GM18867 (cell line): ENCODE data around the gene ZSCAN4.

Experiments used
- ATAC-seq: cut with Tn5 transposase; IDR thresholded peaks from one replicate; pipeline ENCODE4 v1.9.1; 2021; ENCODE audit warnings: mild to moderate bottlenecking, moderate library complexity; ENCODE audit not compliant: unreplicated experiment

The ZSCAN4 gene, protein sequence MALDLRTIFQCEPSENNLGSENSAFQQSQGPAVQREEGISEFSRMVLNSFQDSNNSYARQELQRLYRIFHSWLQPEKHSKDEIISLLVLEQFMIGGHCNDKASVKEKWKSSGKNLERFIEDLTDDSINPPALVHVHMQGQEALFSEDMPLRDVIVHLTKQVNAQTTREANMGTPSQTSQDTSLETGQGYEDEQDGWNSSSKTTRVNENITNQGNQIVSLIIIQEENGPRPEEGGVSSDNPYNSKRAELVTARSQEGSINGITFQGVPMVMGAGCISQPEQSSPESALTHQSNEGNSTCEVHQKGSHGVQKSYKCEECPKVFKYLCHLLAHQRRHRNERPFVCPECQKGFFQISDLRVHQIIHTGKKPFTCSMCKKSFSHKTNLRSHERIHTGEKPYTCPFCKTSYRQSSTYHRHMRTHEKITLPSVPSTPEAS

DNA sequence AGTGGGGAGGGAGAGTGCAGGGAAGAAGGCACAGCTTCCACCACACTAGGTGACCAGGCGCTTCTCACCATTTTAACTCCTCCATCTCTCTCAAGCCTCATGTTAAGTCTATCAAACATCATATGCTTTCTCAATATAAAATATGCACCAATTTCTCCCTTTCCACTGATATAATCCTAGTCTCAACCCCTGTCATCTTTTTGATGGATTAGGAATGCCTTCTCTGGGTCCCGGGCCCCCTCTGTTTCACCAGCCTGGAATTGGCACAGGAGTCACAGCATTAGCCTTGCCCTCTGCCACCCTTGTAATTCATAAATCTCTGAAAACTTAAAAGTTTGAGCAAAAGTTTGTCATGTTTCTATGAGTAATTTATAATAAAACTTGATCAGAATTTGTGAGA, at the start of gene ZSCAN4:
Gene ZSCAN4 (plus strand): TSS at position 301 of the 400 bp plus-strand sequence. CDS start 7,211 bp downstream, outside the sequence.
- ATAC-seq: no peak

DNA sequence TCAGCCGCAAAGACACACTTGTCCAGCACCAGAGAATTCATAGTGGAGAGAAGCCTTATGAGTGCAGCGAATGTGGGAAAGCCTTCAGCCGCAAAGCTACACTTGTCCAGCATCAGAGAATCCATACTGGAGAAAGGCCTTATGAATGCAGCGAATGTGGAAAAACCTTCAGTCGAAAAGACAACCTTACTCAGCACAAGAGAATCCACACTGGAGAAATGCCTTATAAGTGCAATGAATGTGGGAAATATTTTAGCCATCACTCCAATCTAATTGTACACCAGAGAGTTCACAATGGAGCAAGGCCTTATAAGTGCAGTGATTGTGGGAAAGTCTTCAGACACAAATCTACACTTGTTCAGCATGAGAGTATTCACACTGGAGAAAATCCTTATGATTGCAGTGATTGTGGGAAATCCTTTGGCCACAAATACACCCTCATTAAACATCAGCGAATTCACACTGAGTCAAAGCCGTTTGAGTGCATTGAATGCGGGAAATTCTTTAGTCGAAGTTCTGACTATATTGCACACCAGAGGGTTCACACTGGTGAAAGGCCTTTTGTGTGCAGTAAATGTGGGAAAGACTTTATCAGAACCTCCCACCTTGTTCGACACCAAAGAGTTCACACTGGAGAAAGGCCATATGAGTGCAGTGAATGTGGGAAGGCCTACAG, 47.9 kb upstream of the ZSCAN4 start:
- no peak for ATAC-seq

DNA sequence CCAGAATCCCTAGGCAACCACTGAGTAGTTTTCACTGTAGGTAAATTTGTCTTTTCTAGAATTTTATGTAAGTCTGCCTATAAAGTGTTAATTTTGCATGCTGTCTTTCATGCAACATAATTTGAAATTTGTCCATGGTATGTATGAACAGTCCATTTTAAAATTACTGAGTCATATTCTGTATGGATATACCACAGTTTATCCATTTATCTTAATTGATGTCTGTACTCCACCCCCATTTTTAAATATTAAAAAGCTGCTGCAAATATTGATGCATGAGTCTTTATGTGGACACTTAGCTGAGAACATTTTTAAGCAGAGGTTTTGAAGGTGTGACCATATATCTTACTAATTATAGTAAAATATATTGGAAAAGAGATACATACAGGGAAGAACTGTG, 45.6 kb upstream of the ZSCAN4 start:
- no peak for ATAC-seq

DNA sequence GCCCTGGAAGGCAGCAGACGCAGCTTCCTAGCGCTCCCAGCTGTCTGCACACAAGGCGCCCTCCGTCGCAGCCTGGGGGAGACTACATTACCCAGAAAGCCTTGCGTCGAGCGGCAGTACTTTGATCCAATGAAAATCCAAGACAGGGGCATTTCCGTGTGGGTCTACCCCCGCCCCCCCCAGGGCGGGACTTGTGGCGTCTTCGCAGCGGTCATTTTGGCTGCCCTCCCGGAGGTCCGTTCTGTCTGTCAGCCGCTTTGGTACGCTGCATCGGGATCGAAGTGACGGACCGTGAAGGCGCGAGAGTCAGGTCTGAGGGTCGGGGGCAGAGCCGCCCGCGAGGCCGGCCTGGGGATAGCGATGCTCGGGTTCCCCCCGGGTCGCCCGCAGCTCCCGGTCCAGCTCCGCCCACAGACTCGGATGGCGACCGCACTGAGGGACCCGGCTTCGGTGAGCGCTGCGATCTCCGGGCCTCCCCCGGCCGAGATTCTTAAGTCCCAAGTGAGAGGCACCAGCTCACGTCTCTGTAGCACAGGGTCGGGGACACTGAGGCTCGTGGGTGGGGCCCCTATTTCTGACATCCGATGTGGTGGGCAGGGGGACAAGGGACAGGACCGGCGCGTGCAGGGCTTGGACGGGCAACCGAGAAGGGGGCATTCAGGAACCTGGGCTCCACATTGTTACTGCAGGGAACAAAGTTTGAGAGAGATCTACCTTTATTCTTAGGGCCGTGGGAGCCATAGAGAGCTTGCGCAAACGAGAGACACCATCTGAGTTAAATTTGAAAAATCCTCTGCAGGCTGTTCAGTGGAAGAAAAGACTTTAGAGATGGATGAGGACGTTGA, 35.5 kb upstream of the ZSCAN4 start, which contains the start of gene ZNF211:
Gene ZNF211 (plus strand): TSS at position 182 of the 845 bp plus-strand sequence. CDS start 179 bp downstream, at position 361.
- ATAC-seq: peak; percentile 93

DNA sequence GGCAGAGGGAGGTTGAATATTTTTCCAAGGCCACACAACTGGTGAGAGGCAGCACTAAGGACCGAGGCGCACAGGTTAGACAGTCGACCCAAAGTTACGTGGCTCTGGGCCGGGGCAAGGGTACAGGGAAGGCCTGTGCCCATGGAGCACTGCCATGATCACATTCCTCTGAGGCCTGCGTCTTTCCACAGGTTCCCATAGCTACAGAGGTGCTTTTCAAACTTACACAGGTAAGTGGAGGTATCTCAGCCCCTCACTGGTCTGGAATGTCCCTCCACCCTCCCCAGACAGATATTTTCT, 35.0 kb upstream of the ZSCAN4 start:
- ATAC-seq: no peak

GRCh38 chr19:57637379-57637778, 31.4 kb upstream of the ZSCAN4 start:
- no peak for ATAC-seq

DNA sequence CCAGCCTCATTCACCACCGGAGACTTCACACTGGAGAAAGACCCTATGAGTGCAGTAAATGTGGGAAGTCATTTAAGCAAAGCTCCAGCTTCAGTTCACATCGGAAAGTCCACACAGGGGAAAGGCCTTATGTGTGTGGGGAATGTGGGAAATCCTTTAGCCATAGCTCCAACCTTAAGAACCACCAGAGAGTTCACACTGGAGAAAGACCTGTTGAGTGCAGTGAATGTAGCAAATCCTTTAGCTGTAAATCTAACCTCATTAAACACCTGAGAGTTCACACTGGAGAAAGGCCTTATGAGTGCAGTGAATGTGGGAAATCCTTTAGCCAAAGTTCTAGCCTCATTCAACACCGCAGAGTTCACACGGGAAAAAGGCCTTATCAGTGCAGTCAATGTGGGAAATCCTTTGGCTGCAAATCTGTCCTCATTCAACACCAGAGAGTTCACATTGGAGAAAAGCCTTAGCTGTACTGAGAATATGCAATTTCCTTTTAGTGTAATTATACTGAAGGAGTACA, 27.0 kb upstream of the ZSCAN4 start:
- ATAC-seq: no peak

GRCh38 chr19:57642396-57643046, 26.2 kb upstream of the ZSCAN4 start:
- ATAC-seq: no peak

DNA sequence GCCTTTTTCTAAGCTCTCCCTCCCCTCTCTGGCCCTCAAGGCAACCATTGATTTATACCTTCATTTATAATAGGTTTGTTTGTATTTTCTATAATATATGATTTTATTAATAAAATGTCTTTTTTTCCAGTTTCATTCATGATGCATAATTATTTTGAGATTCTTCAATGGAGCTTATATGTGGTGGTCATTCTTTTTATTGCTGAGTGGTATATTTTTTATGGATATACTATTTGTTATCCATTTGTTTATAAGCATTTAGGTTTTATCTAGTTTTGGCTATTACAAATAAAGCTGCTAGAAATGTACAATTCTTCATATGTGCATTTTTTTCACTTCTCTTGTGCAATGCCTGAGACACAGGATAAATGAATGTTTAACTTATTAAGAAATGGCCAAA, 25.0 kb upstream of the ZSCAN4 start:
- no peak for ATAC-seq

DNA sequence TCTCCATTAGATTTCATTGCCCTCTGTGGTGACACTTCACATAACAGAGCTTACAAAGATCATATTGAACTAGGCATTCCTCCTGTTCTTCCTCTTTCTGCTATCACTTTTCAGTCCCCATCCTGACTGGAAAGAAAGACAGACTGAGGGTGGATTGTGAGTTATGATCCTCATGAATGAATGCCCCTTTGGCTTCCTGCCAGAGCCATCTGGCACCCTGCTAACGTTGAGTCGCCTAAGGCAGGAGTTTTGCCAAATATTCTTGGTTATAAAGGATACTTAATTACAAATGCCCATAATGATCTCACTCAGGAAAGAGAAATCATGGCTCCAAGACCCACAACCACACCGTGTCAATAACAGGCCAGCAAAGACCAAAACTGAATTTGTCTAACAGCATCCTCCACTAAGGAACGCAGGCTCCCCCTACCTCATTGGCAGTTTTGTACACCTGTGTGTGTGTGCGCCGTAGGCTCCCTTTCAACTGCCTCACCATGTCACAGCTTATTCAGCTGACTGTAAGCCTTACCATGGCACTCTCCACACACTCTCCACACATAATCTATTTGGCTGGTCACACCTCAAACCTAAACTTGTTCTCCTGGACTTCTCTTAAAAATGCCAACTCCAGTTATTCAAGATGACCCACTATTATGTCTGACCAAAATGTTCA, 20.3 kb upstream of the ZSCAN4 start:
- no peak for ATAC-seq

- ATAC-seq: no peak
Measured at GRCh38 chr19:57651654-57651996, 17.1 kb upstream of the ZSCAN4 start.

- ATAC-seq: no peak
Measured at GRCh38 chr19:57653689-57654088, 15.0 kb upstream of the ZSCAN4 start.

GRCh38 chr19:57655443-57655842, 13.3 kb upstream of the ZSCAN4 start:
- no peak for ATAC-seq

GRCh38 chr19:57656346-57656745, 12.4 kb upstream of the ZSCAN4 start:
- no peak for ATAC-seq

DNA sequence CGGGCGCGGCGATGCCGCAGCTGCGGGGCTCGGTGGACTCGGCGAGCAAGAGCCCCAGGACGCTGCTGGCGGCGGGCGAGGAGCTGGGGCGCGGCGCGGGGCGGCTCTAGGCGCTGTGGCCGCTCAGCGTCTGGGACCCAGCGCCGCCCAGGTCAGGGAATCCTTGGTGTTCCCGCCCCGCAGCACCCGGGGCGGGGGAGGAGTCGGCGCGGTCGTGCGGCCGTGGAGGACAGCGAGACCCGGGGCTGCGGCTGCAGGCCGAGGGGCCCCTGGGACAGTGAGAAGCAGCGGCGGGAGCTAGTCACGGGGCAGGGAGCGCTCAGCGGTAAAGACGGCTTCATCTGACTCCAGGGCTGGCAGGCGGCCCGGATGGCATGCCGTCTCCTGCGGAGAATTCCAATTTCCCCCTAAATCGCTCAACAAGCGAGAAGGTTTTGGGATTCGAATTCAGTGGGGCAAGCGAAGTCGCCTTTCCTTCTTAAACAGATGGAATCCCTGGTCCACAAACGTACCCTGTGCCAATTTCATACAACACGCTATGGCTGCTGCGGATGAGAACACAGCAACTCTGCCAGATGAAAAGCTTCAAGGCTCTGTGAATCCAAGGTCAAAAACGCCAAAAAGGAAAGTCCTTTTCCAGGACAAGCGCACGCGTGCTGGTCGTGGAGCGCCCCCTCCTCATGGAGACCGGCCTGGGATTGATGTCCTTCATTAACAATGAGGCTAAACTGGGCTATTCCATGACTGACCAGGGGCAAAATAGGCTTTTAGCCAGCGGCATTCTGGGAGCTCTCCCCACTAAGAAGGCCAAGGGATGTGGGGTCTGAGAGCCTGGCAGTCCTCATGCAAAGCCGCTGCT, 4.2 kb upstream of the ZSCAN4 start:
- no peak for ATAC-seq

DNA sequence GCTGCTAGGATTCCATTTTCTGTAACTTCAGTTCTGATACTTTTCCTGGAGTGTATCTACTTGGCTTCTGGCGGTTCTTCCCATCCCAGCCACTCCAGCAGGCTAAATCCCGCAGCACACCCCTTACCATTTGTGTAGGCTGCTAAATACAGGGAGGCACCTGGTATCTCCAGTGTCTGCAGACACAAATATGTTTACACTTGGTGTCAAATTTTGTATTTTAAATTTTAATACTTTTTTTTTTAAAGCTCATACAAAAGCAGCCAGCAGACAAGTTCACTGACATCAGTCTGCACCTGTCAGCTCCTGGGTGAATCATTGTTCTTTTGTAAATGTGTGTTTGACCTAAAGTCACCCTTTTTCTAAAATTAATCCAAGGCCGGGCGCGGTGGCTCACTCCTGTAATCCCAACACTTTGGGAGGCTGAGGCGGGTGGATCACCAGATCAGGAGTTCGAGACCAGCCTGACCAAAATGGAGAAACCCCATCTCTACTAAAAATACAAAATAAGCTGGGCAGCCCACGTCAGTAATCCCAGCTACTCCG, 3.4 kb upstream of the ZSCAN4 start:
- no peak for ATAC-seq

- ATAC-seq: no peak
Measured at GRCh38 chr19:57667228-57667627, 1.5 kb upstream of the ZSCAN4 start.

DNA sequence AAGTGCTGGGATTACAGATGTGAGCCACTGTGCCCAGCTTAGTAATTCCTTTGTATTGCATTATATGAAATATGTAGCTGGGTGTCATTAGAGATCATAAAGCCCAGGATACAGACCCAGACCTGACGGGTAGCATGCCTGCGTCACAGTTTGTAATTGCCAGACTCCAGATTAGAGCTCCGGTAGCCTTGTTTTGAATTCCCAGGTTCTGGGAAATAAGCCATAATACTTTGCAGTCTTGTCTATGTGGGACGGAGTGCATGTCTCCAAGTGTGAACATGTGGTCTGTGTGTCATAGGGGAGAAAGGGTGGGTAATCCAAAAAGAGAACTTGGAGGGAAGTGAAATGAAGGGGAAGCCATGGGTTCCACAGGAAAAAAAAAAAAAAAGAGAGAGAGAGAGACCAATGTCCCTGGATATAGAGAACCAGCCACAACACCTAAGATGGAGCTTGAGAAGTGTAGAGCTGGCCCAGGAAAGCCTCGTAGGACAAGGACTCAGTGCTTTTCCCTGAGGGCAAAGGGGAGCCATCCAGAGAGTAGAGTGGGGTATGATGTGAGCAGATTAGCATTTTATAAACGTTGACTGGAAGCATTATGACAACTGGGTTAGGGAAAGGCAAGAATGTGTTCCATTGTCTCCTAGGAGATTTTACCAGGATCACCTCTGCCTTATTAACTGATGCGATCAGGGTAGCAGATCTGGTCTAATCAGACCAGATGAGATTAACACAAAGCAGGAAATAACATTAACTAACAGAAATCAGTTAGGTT, 2.6 kb downstream of the ZSCAN4 start:
- no peak for ATAC-seq
